SK-N-SH treated with all-trans-retinoic acid at 6 μM for 48 hours (cell line): Measurements from ENCODE around the gene ITGAV.

Experiments
- ATAC-seq: fragments of 200-7000 bp; cut with Tn5 transposase; 3 replicates; pipeline ENCODE4 v1.9.1; 2020; ENCODE audit warnings: mild to moderate bottlenecking, moderate library complexity
- ARNTL ChIP-seq: fragments of 450-650 bp; formaldehyde crosslinking; IDR thresholded peaks from 2 replicates; pipeline ENCODE4 v1.5.0; 2020; ENCODE audit warnings: low read depth, mild to moderate bottlenecking, moderate library complexity, borderline replicate concordance
- CSDC2 ChIP-seq: fragments of 250-450 bp; sonication (Bioruptor Pico); IDR thresholded peaks from 2 replicates; pipeline ENCODE4 v1.5.0; 2020; ENCODE audit warnings: mild to moderate bottlenecking, moderate library complexity
- ESRRG ChIP-seq: fragments of 250-450 bp; sonication (Bioruptor Pico); IDR thresholded peaks from 2 replicates; pipeline ENCODE4 v1.6.1; 2021; ENCODE audit warnings: mild to moderate bottlenecking
- GLIS3 ChIP-seq: fragments of 250-450 bp; sonication (Bioruptor Pico); IDR thresholded peaks from 2 replicates; pipeline ENCODE4 v1.5.0; 2020; ENCODE audit warnings: mild to moderate bottlenecking, moderate library complexity
- ISL1 ChIP-seq: fragments of 250-450 bp; sonication (Bioruptor Pico); IDR thresholded peaks from 2 replicates; pipeline ENCODE4 v2.1.2; 2022; ENCODE audit warnings: mild to moderate bottlenecking, moderate library complexity
- OSR1 ChIP-seq: fragments of 250-450 bp; sonication (Bioruptor Pico); IDR thresholded peaks from 2 replicates; pipeline ENCODE4 v1.8.0; 2022; ENCODE audit warnings: moderate library complexity, mild to moderate bottlenecking, inconsistent platforms
- PPARA ChIP-seq: fragments of 250-450 bp; sonication (Bioruptor Pico); IDR thresholded peaks from 2 replicates; pipeline ENCODE4 v1.5.0; 2020; ENCODE audit warnings: mild to moderate bottlenecking, borderline replicate concordance
- RARB ChIP-seq: fragments of 250-450 bp; sonication (Bioruptor Pico); IDR thresholded peaks from 2 replicates; pipeline ENCODE4 v1.8.0; 2021; ENCODE audit warnings: mild to moderate bottlenecking, moderate library complexity
- SNAI2 ChIP-seq: fragments of 250-450 bp; sonication (Bioruptor Pico); IDR thresholded peaks from 2 replicates; pipeline ENCODE4 v1.5.0; 2020; ENCODE audit warnings: mild to moderate bottlenecking, moderate library complexity
- TCF4 ChIP-seq: fragments of 250-450 bp; sonication (Bioruptor Pico); IDR thresholded peaks from 2 replicates; pipeline ENCODE4 v1.8.0; 2021; ENCODE audit warnings: mild to moderate bottlenecking, moderate library complexity, borderline replicate concordance
- TOX ChIP-seq: fragments of 250-450 bp; sonication (Bioruptor Pico); IDR thresholded peaks from 2 replicates; pipeline ENCODE4 v1.8.0; 2021; ENCODE audit warnings: mild to moderate bottlenecking, moderate library complexity, borderline replicate concordance
- ZC3H10 ChIP-seq: fragments of 250-450 bp; sonication (Bioruptor Pico); IDR thresholded peaks from 2 replicates; pipeline ENCODE4 v1.5.1; 2021; ENCODE audit warnings: mild to moderate bottlenecking, moderate library complexity
- ZFP3 ChIP-seq: fragments of 250-450 bp; sonication (Bioruptor Pico); IDR thresholded peaks from 2 replicates; pipeline ENCODE4 v1.5.0; 2020; ENCODE audit warnings: mild to moderate bottlenecking, moderate library complexity
- ZFP30 ChIP-seq: fragments of 450-650 bp; formaldehyde crosslinking; IDR thresholded peaks from 2 replicates; pipeline ENCODE4 v1.5.0; 2022; ENCODE audit warnings: mild to moderate bottlenecking, moderate library complexity
- ZNF565 ChIP-seq: fragments of 450-650 bp; formaldehyde crosslinking; conservative IDR thresholded peaks from 2 replicates; pipeline ENCODE4 v1.5.0; 2020; ENCODE audit warnings: low read depth, mild to moderate bottlenecking, moderate library complexity
- ZNF70 ChIP-seq: fragments of 450-650 bp; formaldehyde crosslinking; IDR thresholded peaks from 2 replicates; pipeline ENCODE4 v1.5.0; 2020; ENCODE audit warnings: mild to moderate bottlenecking, moderate library complexity
- ZNF8 ChIP-seq: fragments of 450-650 bp; formaldehyde crosslinking; IDR thresholded peaks from 2 replicates; pipeline ENCODE4 v1.5.0; 2020; ENCODE audit warnings: mild to moderate bottlenecking, moderate library complexity
- TF ChIP-seq, protein P1 (sequence below): fragments of 250-450 bp; sonication (Bioruptor Pico); IDR thresholded peaks from 2 replicates; pipeline ENCODE4 v1.5.1; 2021; ENCODE audit warnings: mild to moderate bottlenecking, moderate library complexity
- TF ChIP-seq, protein P2 (sequence below): fragments of 250-450 bp; sonication (Bioruptor Pico); IDR thresholded peaks from 2 replicates; pipeline ENCODE4 v1.8.0; 2021; ENCODE audit warnings: low read depth, mild to moderate bottlenecking, moderate library complexity, borderline replicate concordance
- TF ChIP-seq, protein P3 (sequence below): fragments of 250-450 bp; sonication (Bioruptor Pico); IDR thresholded peaks from 2 replicates; pipeline ENCODE4 v1.8.0; 2020; ENCODE audit warnings: mild to moderate bottlenecking, moderate library complexity, borderline replicate concordance
- TF ChIP-seq, protein P4 (sequence below): fragments of 250-450 bp; sonication (Bioruptor Pico); IDR thresholded peaks from 2 replicates; pipeline ENCODE4 v1.5.1; 2020; ENCODE audit warnings: low read depth, mild to moderate bottlenecking, moderate library complexity
- TF ChIP-seq, protein P5 (sequence below): fragments of 250-450 bp; sonication (Bioruptor Pico); IDR thresholded peaks from 2 replicates; pipeline ENCODE4 v1.5.0; 2020; ENCODE audit warnings: mild to moderate bottlenecking, moderate library complexity

The ITGAV gene

DNA sequence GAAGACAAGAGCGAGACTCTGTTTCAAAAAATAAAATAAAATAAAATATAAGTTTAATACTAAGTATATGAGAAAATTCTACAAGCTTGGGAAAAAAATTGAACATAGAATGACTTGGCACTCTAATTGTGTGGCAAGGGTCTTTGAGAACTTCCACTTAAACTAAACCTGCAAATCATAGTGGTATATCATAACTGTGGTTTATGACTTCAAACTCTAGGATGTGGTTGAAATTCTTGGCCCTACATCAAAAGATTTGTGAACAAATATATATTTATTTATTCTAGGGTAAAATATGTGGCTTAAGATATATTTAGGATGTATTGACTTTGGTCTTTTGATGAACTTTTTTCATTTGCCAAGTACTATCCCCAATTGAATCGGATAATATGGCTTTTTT, 100.9 kb downstream of the ITGAV start:
- ATAC-seq = no peak

DNA sequence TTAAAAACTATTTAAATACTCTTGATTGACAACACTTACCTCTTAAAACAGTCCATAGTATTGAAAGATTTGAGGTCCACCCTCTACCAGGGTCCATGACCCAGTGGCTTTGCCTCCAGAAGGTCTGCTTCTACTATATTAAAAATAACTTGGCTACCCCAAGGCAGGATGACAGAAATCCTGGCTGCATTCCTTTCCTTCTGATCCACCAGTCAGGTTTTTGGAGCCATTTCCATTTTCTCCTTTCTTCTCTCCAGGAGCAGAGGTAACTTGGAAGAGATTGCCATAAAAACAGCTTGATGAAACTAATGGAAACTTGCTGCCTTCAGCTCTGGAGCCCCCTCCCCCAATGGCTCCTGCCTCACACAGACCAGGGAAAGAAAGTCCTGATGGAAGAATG, 101.4 kb downstream of the ITGAV start:
- TF ChIP-seq RARB (no peak), ARNTL (CRISPR knock-in tag) (no peak), TCF4 (CRISPR knock-in tag) (no peak), ZFP3 (CRISPR knock-in tag) (no peak), SNAI2 (CRISPR knock-in tag) (no peak)
- ATAC-seq = no peak

More for the DNA sequence above, 100.9 kb downstream of the ITGAV start:
- no peak for TF ChIP-seq ZNF565 (CRISPR knock-in tag)
- no peak for TF ChIP-seq TCF4 (CRISPR knock-in tag)
- TF ChIP-seq, protein P1, sequence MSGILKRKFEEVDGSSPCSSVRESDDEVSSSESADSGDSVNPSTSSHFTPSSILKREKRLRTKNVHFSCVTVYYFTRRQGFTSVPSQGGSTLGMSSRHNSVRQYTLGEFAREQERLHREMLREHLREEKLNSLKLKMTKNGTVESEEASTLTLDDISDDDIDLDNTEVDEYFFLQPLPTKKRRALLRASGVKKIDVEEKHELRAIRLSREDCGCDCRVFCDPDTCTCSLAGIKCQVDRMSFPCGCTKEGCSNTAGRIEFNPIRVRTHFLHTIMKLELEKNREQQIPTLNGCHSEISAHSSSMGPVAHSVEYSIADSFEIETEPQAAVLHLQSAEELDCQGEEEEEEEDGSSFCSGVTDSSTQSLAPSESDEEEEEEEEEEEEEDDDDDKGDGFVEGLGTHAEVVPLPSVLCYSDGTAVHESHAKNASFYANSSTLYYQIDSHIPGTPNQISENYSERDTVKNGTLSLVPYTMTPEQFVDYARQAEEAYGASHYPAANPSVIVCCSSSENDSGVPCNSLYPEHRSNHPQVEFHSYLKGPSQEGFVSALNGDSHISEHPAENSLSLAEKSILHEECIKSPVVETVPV (CRISPR knock-in tag) = no peak
- TF ChIP-seq, protein P2, sequence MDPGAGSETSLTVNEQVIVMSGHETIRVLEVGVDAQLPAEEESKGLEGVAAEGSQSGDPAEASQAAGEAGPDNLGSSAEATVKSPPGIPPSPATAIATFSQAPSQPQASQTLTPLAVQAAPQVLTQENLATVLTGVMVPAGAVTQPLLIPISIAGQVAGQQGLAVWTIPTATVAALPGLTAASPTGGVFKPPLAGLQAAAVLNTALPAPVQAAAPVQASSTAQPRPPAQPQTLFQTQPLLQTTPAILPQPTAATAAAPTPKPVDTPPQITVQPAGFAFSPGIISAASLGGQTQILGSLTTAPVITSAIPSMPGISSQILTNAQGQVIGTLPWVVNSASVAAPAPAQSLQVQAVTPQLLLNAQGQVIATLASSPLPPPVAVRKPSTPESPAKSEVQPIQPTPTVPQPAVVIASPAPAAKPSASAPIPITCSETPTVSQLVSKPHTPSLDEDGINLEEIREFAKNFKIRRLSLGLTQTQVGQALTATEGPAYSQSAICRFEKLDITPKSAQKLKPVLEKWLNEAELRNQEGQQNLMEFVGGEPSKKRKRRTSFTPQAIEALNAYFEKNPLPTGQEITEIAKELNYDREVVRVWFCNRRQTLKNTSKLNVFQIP (CRISPR knock-in tag) = no peak
- TF ChIP-seq ZNF8 = no peak
- TF ChIP-seq, protein P3, sequence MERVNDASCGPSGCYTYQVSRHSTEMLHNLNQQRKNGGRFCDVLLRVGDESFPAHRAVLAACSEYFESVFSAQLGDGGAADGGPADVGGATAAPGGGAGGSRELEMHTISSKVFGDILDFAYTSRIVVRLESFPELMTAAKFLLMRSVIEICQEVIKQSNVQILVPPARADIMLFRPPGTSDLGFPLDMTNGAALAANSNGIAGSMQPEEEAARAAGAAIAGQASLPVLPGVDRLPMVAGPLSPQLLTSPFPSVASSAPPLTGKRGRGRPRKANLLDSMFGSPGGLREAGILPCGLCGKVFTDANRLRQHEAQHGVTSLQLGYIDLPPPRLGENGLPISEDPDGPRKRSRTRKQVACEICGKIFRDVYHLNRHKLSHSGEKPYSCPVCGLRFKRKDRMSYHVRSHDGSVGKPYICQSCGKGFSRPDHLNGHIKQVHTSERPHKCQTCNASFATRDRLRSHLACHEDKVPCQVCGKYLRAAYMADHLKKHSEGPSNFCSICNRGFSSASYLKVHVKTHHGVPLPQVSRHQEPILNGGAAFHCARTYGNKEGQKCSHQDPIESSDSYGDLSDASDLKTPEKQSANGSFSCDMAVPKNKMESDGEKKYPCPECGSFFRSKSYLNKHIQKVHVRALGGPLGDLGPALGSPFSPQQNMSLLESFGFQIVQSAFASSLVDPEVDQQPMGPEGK (CRISPR knock-in tag) = no peak
- TF ChIP-seq PPARA (CRISPR knock-in tag) = no peak
- TF ChIP-seq, protein P4, sequence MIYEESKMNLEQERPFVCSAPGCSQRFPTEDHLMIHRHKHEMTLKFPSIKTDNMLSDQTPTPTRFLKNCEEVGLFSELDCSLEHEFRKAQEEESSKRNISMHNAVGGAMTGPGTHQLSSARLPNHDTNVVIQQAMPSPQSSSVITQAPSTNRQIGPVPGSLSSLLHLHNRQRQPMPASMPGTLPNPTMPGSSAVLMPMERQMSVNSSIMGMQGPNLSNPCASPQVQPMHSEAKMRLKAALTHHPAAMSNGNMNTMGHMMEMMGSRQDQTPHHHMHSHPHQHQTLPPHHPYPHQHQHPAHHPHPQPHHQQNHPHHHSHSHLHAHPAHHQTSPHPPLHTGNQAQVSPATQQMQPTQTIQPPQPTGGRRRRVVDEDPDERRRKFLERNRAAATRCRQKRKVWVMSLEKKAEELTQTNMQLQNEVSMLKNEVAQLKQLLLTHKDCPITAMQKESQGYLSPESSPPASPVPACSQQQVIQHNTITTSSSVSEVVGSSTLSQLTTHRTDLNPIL (CRISPR knock-in tag) = no peak
- no peak for TF ChIP-seq SNAI2 (CRISPR knock-in tag)
- TF ChIP-seq ISL1 = no peak
- no peak for TF ChIP-seq GLIS3 (CRISPR knock-in tag)
- TF ChIP-seq, protein P5, sequence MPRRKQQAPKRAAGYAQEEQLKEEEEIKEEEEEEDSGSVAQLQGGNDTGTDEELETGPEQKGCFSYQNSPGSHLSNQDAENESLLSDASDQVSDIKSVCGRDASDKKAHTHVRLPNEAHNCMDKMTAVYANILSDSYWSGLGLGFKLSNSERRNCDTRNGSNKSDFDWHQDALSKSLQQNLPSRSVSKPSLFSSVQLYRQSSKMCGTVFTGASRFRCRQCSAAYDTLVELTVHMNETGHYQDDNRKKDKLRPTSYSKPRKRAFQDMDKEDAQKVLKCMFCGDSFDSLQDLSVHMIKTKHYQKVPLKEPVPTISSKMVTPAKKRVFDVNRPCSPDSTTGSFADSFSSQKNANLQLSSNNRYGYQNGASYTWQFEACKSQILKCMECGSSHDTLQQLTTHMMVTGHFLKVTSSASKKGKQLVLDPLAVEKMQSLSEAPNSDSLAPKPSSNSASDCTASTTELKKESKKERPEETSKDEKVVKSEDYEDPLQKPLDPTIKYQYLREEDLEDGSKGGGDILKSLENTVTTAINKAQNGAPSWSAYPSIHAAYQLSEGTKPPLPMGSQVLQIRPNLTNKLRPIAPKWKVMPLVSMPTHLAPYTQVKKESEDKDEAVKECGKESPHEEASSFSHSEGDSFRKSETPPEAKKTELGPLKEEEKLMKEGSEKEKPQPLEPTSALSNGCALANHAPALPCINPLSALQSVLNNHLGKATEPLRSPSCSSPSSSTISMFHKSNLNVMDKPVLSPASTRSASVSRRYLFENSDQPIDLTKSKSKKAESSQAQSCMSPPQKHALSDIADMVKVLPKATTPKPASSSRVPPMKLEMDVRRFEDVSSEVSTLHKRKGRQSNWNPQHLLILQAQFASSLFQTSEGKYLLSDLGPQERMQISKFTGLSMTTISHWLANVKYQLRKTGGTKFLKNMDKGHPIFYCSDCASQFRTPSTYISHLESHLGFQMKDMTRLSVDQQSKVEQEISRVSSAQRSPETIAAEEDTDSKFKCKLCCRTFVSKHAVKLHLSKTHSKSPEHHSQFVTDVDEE (CRISPR knock-in tag) = no peak
- no peak for TF ChIP-seq RARB
- TF ChIP-seq ARNTL (CRISPR knock-in tag) = no peak
- no peak for TF ChIP-seq ZFP30 (CRISPR knock-in tag)
- TF ChIP-seq OSR1 = no peak
- TF ChIP-seq CSDC2 (CRISPR knock-in tag) = no peak
- no peak for TF ChIP-seq ZNF70 (CRISPR knock-in tag)
- no peak for TF ChIP-seq ZFP3 (CRISPR knock-in tag)

DNA sequence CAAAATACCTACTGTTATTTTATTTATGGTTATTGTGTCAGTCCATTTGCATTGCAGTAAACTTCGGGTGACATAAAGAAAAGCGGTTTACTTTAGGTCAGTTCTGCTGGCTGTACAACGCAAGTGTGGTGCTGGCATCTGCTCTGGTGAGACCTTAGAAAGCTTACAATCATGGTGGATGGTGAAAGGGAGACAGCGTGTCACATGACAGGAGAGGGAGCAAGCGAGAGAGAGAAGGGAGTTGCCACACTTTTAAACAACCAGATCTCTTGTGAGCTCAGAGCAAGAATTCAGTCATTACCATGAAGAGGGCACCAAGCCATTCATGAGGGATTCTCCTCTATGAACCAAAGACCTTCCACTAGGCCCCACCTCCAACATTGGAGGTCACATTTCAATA, 102.0 kb downstream of the ITGAV start:
- ATAC-seq = no peak
- no peak for TF ChIP-seq ARNTL (CRISPR knock-in tag)
- TF ChIP-seq, protein P1 (CRISPR knock-in tag) = no peak
- no peak for TF ChIP-seq GLIS3 (CRISPR knock-in tag)
- no peak for TF ChIP-seq ZC3H10 (CRISPR knock-in tag)
- TF ChIP-seq, protein P4 (CRISPR knock-in tag) = no peak
- TF ChIP-seq ZNF8 = no peak
- TF ChIP-seq, protein P2 (CRISPR knock-in tag) = no peak
- no peak for TF ChIP-seq ISL1
- no peak for TF ChIP-seq SNAI2 (CRISPR knock-in tag)
- no peak for TF ChIP-seq PPARA (CRISPR knock-in tag)
- TF ChIP-seq ZFP3 (CRISPR knock-in tag) = no peak
- TF ChIP-seq ESRRG (CRISPR knock-in tag) = no peak
- TF ChIP-seq RARB = no peak
- TF ChIP-seq TOX (CRISPR knock-in tag) = no peak
- TF ChIP-seq ZNF70 (CRISPR knock-in tag) = no peak
- no peak for TF ChIP-seq TCF4 (CRISPR knock-in tag)
